ENCODE results near the gene RRAS2.
"Not testable (repeated sequence)": the region's sequence is repeated elsewhere in the genome, so short reads cannot be mapped to it uniquely, and the experiment has no call there.

The RRAS2 gene

GRCh38 chr11:14300661-14301304, 58.2 kb downstream of the RRAS2 start:
- peak; percentile 88 for TF ChIP-seq CTCF (IDR thresholded peaks at IDR 0.05; ENCODE audit: control insufficient read depth, extremely low read depth, insufficient read depth)
- DNase-seq (ENCODE audit: low read depth) = no peak
- H3K4me3 ChIP-seq (ENCODE audit: low read depth, low read length) = no peak overlapping the region

- no peak overlapping the region for H3K4me3 ChIP-seq (ENCODE audit: low read depth, low read length)
- DNase-seq (ENCODE audit: low read depth) = no peak
- no peak for TF ChIP-seq CTCF (IDR thresholded peaks at IDR 0.05; ENCODE audit: control insufficient read depth, extremely low read depth, insufficient read depth)
Observed at GRCh38 chr11:14299921-14300320, 59.1 kb downstream of the RRAS2 start.

GRCh38 chr11:14290422-14290821, 68.6 kb downstream of the RRAS2 start:
- no peak for TF ChIP-seq CTCF (IDR thresholded peaks at IDR 0.05; ENCODE audit: control insufficient read depth, extremely low read depth, insufficient read depth)
- H3K4me3 ChIP-seq (ENCODE audit: low read depth, low read length) = no peak overlapping the region
- DNase-seq (ENCODE audit: low read depth) = no peak

- DNase-seq (ENCODE audit: low read depth) = peak; percentile 91
- no peak for TF ChIP-seq CTCF (IDR thresholded peaks at IDR 0.05; ENCODE audit: control insufficient read depth, extremely low read depth, insufficient read depth)
- H3K4me3 ChIP-seq (ENCODE audit: low read depth, low read length) = no peak overlapping the region
Observed at GRCh38 chr11:14288189-14288935, 70.6 kb downstream of the RRAS2 start.

GRCh38 chr11:14278869-14279268, 80.1 kb downstream of the RRAS2 start:
- DNase-seq (ENCODE audit: low read depth); H3K4me3 ChIP-seq (ENCODE audit: low read depth, low read length): not testable (repeated sequence)

- TF ChIP-seq CTCF (IDR thresholded peaks at IDR 0.05; ENCODE audit: control insufficient read depth, extremely low read depth, insufficient read depth) = no peak
- no peak overlapping the region for H3K4me3 ChIP-seq (ENCODE audit: low read depth, low read length)
- no peak for DNase-seq (ENCODE audit: low read depth)
Observed at GRCh38 chr11:14275076-14275475, 83.9 kb downstream of the RRAS2 start.

- DNase-seq (ENCODE audit: low read depth) = no peak
- no peak overlapping the region for H3K4me3 ChIP-seq (ENCODE audit: low read depth, low read length)
- TF ChIP-seq CTCF (IDR thresholded peaks at IDR 0.05; ENCODE audit: control insufficient read depth, extremely low read depth, insufficient read depth) = no peak
Observed at GRCh38 chr11:14273895-14274294, 85.1 kb downstream of the RRAS2 start.

Data from LNCaP clone FGC (cell line).